Panc1 (cell line): ENCODE data around the gene HOXC4. TPM values are rescaled to one million over a fixed set of nuclear protein-coding genes. Genes with fewer than 3 reads are reported as not detected.

ENCODE experiments used
- ATAC-seq: fragments of 200-7000 bp; cut with Tn5 transposase; 2 replicates; pipeline ENCODE4 v1.9.1; 2020; ENCODE audit warnings: mild to moderate bottlenecking, moderate library complexity
- BruUV-seq: library from RNA; stranded (reverse); fragments of 400-500 nt; replicated peaks from 2 replicates; lab custom pipeline; 2021; lab: Mats Ljungman, UMichigan
- CTCF ChIA-PET: fragments of 300-600 bp; sonication (Branson Sonifier 250); formaldehyde crosslinking; loops from one replicate; lab custom pipeline; 2022; ENCODE audit warnings: antibody characterized with exemption; lab: Charles Lee
- POLR2A ChIA-PET: fragments of 300-600 bp; sonication (Branson Sonifier 250); formaldehyde crosslinking; loops from one replicate; lab custom pipeline; 2022; ENCODE audit warnings: antibody characterized with exemption; lab: Charles Lee
- DNase-seq: peaks from one replicate; pipeline ENCODE4 v3.0.0-alpha.2; 2010; ENCODE audit warnings: low read depth, low spot score
- H3K27ac ChIP-seq: 2 replicates; pipeline ENCODE4 v1.5.1; 2011; ENCODE audit warnings: mild to moderate bottlenecking, low read length, inconsistent platforms
- H3K27me3 ChIP-seq: fragments of 200-500 bp; sonication (Bioruptor generic); 2 replicates; pipeline ENCODE4 v1.6.0; 2014; ENCODE audit warnings: low read length, inconsistent platforms; ENCODE audit not compliant: control insufficient read depth, insufficient read depth
- H3K36me3 ChIP-seq: fragments of 200-500 bp; sonication (Bioruptor generic); 2 replicates; pipeline ENCODE4 v1.5.1; 2014; ENCODE audit warnings: inconsistent platforms, mild to moderate bottlenecking, low read length, moderate library complexity; ENCODE audit not compliant: control insufficient read depth, insufficient read depth
- H3K4me1 ChIP-seq: 2 replicates; pipeline ENCODE4 v1.5.1; 2011; ENCODE audit warnings: inconsistent platforms, mild to moderate bottlenecking, low read length, moderate library complexity; ENCODE audit not compliant: control insufficient read depth, insufficient read depth
- H3K4me3 ChIP-seq, 2 experiments: 2 replicates each; pipeline ENCODE4 v1.5.1; 2011 to 2012; ENCODE audit warnings: low read depth in 2 of 2, low read length in 2 of 2, mild to moderate bottlenecking in 2 of 2, inconsistent platforms in 1 of 2, moderate library complexity in 1 of 2
- H3K9me3 ChIP-seq: fragments of 200-500 bp; sonication (Bioruptor generic); 2 replicates; pipeline ENCODE4 v1.5.1; 2014; ENCODE audit warnings: low read depth, mild to moderate bottlenecking, inconsistent platforms, low read length, moderate library complexity; ENCODE audit not compliant: control insufficient read depth, insufficient read depth
- POLR2AphosphoS5 ChIP-seq: IDR thresholded peaks from 2 replicates; pipeline ENCODE4 v1.6.1; 2012; ENCODE audit warnings: mild to moderate bottlenecking, low read depth, low read length, moderate library complexity
- REST ChIP-seq, 2 experiments: IDR thresholded peaks; 2 replicates each; pipeline ENCODE4 v1.6.1; 2011 to 2012; ENCODE audit warnings: low read depth in 2 of 2, control low read depth in 1 of 2, low read length in 1 of 2, mild to moderate bottlenecking in 1 of 2, moderate library complexity in 1 of 2; ENCODE audit not compliant: insufficient read depth in 1 of 2
- SIN3A ChIP-seq: IDR thresholded peaks from 2 replicates; pipeline ENCODE4 v1.6.1; 2012; ENCODE audit warnings: low read depth, mild to moderate bottlenecking, low read length, moderate library complexity, borderline replicate concordance; ENCODE audit not compliant: insufficient read depth
- TCF7L2 ChIP-seq: IDR thresholded peaks from 2 replicates; pipeline ENCODE4 v1.6.1; 2011; ENCODE audit warnings: mild to moderate bottlenecking, low read depth, low read length, inconsistent platforms
- in situ Hi-C: cut with HindIII; loops from 2 replicates; pipeline ENCODE4 v1.10.0; 2016; ENCODE audit warnings: low sequenced_read_pairs, low pct_unique_long_range_greater_than_20kb
- intact Hi-C: fragments of 100-400 bp; cut with micrococcal nuclease; formaldehyde crosslinking; loops from one replicate; pipeline ENCODE4 v1.10.0; 2022; ENCODE audit not compliant: unreplicated experiment
- total RNA-seq: library from RNA; stranded (reverse); gene quantifications from one replicate; pipeline ENCODE4 v1.2.1, GENCODE V29; 2021; ENCODE audit not compliant: unreplicated experiment
- TF ChIP-seq, protein P1 (sequence below): fragments of 450-650 bp; IDR thresholded peaks from 2 replicates; pipeline ENCODE4 v1.5.1; 2017; ENCODE audit warnings: mild to moderate bottlenecking

HOXC4 gene
- total RNA-seq, 1 experiment from 2014 or later: 22.7 TPM

DNA sequence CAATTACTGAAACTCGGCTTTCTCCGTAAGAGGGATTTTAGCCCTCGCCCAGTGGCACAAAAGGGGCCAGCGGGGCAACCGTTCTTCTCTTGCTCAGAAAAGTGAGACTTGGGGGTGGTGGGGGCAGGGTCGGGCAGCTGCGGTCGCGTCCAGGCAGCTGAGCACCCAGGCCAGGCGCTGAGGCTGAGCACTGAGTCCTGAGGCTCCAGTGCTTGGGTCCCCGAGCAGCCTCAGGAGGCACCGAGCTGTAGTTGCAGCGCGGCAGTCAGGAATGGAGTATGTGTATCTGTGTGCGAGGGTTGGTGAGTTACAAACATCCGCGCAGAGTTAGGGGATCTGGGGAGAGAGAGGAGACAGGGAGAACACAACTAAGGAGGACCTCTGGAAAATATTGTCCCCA lies 29.5 kb upstream of the HOXC4 start:
- TF ChIP-seq TCF7L2 (no peak), SIN3A (no peak), REST (IDR thresholded peaks at IDR 0.05; ENCODE audit: insufficient read depth in 1 of 2, low read depth in 2 of 2, low read length in 1 of 2) (no peak), POLR2AphosphoS5 (no peak)
- TF ChIP-seq, protein P1, sequence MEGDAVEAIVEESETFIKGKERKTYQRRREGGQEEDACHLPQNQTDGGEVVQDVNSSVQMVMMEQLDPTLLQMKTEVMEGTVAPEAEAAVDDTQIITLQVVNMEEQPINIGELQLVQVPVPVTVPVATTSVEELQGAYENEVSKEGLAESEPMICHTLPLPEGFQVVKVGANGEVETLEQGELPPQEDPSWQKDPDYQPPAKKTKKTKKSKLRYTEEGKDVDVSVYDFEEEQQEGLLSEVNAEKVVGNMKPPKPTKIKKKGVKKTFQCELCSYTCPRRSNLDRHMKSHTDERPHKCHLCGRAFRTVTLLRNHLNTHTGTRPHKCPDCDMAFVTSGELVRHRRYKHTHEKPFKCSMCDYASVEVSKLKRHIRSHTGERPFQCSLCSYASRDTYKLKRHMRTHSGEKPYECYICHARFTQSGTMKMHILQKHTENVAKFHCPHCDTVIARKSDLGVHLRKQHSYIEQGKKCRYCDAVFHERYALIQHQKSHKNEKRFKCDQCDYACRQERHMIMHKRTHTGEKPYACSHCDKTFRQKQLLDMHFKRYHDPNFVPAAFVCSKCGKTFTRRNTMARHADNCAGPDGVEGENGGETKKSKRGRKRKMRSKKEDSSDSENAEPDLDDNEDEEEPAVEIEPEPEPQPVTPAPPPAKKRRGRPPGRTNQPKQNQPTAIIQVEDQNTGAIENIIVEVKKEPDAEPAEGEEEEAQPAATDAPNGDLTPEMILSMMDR: no peak
- H3K9me3 ChIP-seq: no peaks in the 10 kb centered on the region
- no TSS peak for BruUV-seq
- peak; percentile 52 for ATAC-seq
- CTCF ChIA-PET: interaction anchor here (0.7 to 1.1 kb wide), 3 partner anchors 8 to 168 kb away, joined by 3 to 8 read pairs (median 6); partner anchors contain the start of genes HOXC5 and HOXC9
- POLR2A ChIA-PET: no interaction called here
- in situ Hi-C loops: no loop called here
- H3K4me3 ChIP-seq: peak overlapping the region; percentile 27 to 39
- peaks cover 91% of the 10 kb centered on the region for H3K4me1 ChIP-seq
- H3K27me3 ChIP-seq: no peaks in the 10 kb centered on the region
- H3K27ac ChIP-seq: peak overlapping the region; percentile 95
- intact Hi-C loops: no loop called here
- DNase-seq: no peak
- H3K36me3 ChIP-seq: no peaks in the 10 kb centered on the region

GRCh38 chr12:54024581-54025305 lies 28.9 kb upstream of the HOXC4 start:
- BruUV-seq: no TSS peak
- peak overlapping the region; percentile 95 for H3K27ac ChIP-seq

More at GRCh38 chr12:54024581-54025305, 28.9 kb upstream of the HOXC4 start:
- no peak for DNase-seq
- Histone ChIP-seq H3K36me3 (no peaks in the 10 kb centered on the region), H3K9me3 (no peaks in the 10 kb centered on the region), H3K4me3 (peak overlapping the region; percentile 27 to 39), H3K4me1 (peaks cover 94% of the 10 kb centered on the region), H3K27me3 (no peaks in the 10 kb centered on the region)
- in situ Hi-C loops (no loop called here), intact Hi-C loops (no loop called here)
- CTCF ChIA-PET: interaction anchor here (0.6 to 2.1 kb wide), 2 partner anchors 40 to 101 kb away, joined by 3 to 10 read pairs; partner anchors contain the start of gene HOXC10
- TF ChIP-seq TCF7L2: 0 out of 2 replicates have a peak, but pooled peaks have one; percentile 18
- TF ChIP-seq REST (IDR thresholded peaks at IDR 0.05; ENCODE audit: insufficient read depth in 1 of 2, low read depth in 2 of 2, low read length in 1 of 2): no peak
- peak; percentile 3; the same call in 1 of the 2 replicates for ATAC-seq
- POLR2A ChIA-PET: interaction anchor here (0.6 kb wide), 3 partner anchors 15 to 277 kb away, joined by 7 to 10 read pairs (median 8); no protein-coding TSS in a partner anchor
